HG03039 (cell line): ENCODE results near the gene IDI2.
"Not testable (repeated sequence)": the region's sequence is repeated elsewhere in the genome, so short reads cannot be mapped to it uniquely, and the experiment has no call there.

Source experiments
- ATAC-seq: cut with Tn5 transposase; IDR thresholded peaks from one replicate; pipeline ENCODE4 v1.9.1; 2021; ENCODE audit warnings: mild to moderate bottlenecking, moderate library complexity; ENCODE audit not compliant: unreplicated experiment

IDI2 gene

DNA sequence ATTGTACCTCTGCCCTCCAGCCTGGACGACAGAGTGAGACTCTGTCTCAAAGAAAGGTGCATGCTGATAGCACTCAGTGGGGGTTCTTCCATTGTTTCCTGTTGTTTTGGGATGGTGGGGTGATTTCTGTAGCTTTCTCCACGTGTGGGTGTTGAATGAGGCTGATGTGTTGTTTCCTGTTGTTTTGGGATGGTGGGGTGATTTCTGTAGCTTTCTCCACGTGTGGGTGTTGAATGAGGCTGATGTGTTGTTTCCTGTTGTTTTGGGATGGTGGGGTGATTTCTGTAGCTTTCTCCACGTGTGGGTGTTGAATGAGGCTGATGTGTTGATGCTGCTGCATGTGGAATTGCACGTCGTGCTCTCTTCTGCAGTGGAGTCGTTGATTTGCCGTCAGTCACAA is 15.7 kb downstream of the IDI2 start:
- not testable (repeated sequence) for ATAC-seq

DNA sequence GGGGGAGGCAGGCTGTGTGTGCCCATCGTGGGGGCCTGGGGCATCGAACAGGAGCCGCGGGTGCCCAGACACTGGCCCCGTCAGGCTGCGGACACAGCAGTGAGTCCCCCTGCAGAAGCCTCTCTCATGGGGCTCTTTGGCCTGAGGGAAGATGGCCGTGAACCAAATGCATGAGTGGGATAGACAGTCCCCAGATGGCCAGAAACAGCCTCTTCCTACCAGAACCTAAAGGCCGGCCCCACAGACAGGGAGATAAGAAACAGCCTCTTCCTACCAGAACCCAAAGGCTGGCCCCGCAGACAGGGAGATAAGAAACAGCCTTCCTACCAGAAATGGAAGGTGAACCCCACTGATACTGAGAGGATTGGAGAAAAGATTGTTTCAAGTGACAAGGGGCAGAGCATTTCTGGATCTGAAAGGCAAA is 16.6 kb downstream of the IDI2 start:
- no peak for ATAC-seq

DNA sequence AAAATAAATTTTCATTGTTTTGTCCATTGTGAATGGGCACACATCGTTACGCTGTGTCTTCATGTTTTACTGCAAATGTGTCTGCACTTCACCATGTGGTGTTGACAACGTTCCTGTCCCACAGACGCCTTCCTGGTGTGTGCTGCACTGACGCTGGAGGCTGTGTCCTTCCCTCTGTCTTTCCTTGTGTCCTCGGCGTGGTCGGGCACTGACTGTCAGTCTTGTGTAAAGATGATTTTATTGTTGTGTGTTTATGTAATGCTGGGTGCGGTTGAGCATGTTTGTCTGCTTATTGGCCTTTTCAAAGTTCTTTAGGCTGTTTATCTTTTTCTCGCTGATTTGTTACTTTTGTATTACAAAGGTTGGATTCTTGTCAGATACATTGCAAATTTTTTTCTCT is 18.1 kb downstream of the IDI2 start:
- ATAC-seq = no peak

DNA sequence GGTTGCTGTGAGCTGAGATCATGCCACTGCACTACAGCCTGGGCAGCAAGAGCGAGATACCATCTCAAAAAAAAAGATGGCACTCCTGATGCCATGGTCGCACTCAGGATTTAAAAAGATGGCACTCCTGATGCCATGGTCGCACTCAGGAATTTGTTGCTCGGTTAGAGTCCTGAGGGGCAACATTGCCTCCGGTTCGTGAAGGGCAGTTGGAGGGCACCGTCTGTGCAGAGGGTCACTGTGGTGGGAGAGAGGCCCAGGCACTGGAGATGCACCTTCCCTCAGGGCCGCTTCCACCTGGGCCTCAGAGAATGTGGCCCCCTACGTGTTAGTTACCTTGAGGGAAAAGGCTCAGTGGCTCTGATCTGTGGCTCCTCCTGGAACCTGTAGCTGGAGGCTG is 19.1 kb downstream of the IDI2 start:
- ATAC-seq = no peak

DNA sequence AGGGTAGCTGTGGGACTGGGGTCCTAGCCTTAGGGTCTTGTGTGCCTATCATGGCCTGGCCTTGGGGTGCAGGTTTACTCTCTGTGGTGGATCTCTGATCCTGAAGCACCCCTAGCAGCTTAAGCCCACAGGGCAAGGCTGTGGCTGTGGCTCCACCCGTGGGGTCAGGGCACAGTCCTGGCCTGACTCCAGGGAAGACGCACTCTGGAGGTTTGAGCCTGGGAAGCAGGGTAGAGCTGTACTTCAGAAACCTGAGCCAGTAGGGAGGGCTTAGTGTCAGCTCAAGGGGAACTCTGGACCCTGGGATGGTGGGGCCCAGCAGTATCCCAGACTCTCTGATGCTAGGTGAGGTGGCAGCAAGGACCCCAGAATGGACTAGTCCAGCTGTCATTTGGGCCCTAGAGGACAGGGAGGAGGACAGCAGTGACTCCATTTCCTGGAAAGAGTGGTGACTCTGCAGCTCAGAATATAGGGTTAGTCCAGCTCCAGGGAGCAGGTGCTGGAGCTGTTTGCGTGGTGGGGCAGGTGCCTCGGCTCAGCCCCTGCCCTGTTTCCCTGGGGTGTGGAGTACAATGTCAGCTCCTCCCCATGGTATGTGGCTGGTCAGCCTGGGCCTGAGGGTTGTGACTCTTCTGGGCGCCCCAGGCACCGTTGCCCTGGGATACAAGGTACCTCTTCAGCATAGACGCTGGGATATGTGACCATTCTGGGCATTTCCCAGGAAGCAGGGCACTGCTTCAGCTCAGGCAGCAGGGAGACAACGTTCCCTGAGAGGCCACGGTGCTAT is 21.6 kb downstream of the IDI2 start:
- no peak for ATAC-seq

DNA sequence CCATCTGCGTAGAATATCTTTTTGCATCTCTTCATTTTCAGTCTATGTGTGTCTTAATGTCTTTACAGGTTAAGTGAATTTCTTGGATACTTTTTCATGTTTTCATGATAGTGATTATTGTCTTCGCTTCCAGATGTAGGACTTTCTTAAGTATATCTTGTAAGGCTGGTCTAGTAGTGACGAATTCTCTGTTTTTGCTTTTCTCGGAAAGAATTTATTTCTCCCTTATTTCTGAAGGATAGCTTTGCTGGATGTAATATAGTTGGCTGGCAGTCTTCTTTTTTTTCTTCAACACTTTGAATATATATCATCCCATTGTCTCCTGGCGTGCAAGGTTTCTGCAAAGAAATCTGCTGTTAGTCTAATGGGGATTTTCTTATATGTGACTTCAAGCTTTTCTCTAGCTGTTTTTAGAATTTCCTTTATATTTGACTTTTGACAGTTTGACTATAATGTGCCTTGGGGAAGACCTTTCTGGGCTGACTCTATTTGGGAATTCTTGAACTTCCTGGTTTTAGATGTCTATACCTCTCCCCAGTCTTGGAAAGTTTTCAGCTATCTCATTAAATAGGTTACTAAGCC is 23.1 kb downstream of the IDI2 start:
- ATAC-seq = no peak

DNA sequence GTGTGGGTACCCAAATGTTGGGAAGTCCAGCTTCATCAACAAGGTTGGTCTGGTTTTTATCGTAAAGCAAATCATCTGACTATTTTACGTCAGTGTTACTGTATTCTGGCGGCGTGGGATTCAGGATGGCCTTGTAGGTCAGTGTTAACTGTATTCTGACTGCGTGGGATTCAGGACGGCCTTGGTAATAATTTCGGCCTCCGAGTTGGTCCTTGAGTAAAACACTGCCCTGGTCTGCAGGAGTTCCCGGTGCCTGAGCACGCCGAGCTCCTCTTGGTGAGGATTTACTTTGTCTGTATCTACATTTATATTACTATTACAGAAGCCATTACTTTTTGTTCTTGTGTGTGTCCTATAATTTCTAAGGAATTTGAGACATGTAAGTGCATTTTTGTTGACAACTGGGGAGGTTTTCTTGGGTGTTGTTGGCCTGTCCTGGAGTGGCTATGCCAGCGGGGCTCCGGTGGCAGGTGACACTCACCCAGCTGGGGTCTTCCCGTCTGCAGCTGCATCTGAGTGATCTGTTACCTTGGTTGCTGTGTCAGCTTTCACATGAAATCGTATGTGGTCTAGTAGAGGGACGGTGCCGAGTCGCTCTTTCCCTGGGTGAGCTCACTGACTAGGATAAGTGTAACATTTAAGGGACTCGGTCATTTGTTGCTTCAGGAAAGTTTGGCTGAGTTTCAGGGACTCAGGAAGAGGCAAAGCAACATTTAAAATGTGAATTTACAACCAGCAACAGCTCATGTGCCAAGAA is 28.2 kb downstream of the IDI2 start:
- ATAC-seq = no peak

DNA sequence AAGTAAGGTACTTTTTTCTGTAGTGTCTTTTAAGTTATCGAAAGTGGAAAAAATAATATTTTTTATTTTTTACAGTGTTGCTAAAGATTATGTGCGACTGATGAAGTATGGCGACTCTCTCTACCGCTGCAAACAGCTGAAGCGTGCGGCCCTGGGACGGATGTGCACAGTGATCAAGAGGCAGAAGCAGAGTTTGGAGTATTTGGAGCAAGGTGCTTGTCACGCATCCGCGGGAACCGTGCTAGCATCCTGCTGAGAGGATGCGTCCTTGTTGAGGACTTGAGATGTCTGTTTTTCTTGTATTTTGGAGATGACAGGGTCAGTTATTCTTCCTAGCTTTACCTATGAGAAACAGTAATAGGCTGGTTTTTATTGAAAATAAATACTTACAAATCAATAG is 29.6 kb downstream of the IDI2 start:
- no peak for ATAC-seq

DNA sequence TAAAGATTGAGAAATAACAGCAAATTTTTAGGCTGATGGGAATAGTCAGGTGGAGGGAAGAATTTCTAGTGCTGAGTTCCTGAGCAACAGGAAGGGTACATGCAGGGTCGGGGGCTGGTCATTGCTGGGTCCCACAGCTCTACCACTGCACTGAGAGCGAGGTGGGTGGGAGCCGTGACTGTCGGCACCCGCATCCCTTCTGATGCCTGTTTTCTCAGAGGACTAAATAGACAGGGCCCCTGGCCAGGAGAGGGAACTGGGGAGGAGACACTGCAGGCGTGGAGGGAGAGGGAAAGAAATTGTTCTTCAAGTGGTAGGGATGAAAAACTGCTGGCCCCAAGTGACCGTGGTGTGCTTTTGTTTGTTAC is 30.1 kb downstream of the IDI2 start:
- ATAC-seq = no peak

DNA sequence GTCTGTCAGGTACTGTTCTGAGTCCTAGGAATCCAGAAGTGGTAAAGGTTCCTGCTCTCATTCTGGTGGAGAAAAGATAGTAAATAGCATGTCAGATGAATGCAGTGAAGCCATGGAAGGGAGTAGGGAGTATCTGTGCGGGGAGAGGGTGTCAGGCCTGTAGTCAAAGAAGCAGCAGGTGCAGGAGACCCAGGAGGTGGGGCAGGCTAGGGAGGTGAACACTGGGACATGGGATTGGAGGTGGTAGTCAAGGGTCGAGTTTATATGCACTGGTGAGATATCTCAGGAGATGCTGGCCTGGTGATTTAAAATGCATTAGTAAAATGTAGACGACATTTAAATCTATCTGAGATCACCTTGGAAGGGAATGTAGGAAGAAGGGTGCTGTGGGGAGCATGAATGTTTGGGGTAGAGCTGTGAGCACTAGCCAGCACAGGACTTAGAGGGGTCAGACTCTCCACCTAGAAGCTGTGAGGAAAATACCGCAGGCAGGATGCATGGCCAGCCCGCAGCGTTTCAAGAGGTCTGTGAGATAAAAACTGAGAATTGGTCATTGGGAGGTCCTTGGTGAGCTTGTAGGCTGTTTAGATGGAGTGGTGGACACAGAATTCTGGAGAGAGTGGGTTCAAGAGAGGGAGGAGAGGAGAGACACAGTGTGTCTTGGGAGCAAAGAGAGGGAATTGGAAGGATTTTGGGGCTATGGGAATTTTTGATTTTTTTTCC is 30.7 kb downstream of the IDI2 start:
- no peak for ATAC-seq

DNA sequence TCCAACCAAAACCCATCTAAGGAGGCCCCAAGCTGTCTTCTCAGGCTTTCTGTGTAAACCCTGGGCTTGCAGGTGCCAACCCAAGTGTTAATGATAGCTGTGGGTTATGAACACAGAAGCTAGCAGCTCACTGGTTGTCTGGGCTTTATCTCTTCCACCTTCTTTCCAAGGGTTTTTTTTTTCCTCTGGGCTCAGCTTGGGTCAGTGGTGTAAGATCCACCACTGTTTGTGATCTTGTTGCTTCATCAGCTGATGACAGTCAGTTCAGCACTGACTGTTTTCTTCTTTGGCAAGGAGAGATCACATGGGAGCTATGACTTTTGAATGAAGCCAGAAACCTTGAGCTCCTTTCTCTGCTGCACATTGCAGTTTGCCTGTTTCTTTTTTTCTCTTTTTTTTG is 32.8 kb downstream of the IDI2 start:
- no peak for ATAC-seq

DNA sequence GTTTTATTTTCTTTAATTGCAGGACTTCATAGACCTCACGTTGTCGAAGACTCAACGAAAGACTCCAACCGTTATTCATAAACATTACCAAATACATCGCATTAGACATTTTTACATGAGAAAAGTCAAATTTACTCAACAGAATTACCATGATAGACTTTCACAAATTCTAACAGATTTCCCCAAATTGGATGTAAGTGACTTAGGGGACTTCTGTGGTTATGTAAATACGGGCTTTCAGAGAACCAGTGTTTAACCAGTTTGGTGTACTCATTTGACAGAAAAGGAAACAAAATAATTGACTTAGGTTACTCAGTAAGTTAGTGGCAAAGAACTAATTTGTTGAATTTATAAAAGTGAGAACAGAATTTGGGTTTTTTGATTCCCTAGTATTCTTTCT is 33.2 kb downstream of the IDI2 start:
- ATAC-seq = no peak

DNA sequence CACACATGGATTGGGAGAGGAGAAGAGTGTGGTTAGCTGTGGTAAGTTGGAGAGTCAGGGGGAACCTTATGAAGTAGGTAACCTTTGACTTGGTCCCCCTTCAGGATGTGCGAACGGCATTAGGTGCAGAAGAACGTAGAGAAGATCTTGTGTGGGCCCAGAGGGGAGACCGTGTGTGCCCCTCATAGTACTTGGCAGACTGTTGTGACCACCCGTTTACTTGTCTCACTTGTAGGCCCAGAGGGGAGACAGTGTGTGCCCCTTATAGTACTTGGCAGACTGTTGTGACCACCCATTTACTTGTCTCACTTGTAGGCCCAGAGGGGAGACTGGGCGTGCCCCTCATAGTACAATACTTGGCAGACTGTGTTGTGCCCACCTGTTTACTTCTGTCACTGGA is 34.9 kb downstream of the IDI2 start:
- ATAC-seq = no peak

DNA sequence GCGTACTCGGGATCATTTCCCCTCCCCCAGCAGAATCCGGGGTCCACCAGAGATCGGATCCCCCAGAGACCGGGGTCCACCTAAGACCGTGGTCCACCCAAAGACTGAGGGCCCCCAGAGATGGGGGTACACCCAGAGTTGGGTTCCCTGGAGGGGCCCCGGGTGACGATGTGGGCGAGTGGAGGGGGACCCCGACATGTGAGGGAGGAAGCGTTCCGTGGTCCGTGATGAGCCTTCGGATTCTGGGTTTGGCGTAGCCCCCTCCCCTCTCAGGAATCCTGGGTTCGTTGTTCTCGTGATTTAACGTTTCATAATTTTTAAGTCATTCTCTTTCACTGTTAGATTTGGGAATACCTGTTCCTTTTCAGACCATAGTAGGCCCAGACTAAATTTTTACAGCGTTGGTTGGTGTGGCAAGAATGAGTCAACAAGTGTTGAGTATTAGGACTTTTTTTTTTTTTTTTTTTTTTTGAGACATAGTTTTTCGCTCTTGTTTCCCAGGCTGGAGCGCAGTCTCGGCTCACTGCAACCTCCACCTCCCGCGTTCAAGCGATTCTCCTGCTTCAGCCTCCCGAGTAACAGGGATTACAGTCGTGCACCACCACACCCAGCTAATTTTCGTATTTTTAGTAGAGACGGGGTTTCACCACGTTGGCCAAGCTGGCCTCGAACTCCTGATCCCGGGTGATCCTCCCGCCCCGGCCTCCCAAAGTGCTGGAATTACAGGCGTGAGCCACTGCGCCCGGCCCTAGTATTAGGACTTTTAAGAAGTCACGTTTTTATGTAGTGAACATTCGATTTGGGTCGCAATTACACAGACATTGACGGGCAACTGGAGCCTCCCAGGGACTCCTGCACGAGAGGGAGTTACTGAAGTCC is 36.8 kb downstream of the IDI2 start:
- ATAC-seq = no peak

DNA sequence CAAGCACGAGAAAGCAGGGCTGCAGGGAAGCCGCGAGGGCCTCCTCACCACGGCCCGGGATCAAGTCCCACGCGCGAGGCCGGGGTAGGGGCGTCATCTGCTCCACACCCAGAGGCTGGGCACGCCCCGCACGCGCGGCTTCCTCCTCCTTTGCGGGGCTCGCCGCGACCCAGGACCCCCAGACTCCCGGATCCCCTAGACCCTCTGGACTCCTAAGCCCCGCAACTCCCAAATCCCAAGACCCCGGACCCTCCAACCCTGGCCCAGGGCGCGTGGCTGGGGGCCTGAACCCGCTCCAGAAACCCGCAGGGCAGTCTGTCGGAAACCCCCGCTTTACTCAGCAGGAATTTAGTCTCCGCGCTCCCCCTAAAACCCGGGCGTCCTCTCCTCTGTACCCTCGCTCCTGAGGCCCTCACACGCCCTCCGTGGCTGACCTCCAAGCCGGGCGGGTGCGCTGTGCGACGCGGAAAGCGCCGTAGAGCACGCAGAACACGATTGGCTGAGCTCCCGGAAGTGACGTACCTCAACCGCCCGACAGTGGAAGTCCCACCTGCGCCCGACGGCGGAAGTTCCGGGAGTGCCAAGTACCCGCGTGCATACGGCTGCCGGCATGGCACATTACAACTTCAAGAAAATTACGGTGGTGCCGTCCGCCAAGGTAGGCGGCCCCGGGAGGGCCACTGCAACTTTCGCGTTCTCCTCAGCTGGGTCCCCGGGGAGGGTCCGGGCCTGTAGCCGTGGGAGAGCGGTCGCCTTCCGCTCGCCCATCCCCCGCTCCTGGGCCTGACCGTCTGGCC is 37.6 kb downstream of the IDI2 start, which contains the start of gene GTPBP4:
TSS of gene GTPBP4 (plus strand) at position 565 of the 797 bp plus-strand sequence. CDS start at position 611, 46 bp downstream.
- ATAC-seq = peak; percentile 95

DNA sequence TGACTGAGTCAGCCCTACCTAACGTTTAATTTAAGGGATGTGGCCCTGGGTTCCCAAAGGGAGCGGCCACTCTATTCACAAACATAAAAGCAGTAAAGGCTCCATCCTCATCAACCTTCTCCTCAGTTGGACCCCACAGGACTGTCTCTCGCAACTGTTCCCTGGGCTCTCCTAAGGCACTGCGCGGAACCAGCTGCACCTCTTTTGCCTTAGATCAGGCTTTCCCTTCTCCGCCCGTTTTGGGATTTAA is 38.1 kb downstream of the IDI2 start:
- no peak for ATAC-seq

DNA sequence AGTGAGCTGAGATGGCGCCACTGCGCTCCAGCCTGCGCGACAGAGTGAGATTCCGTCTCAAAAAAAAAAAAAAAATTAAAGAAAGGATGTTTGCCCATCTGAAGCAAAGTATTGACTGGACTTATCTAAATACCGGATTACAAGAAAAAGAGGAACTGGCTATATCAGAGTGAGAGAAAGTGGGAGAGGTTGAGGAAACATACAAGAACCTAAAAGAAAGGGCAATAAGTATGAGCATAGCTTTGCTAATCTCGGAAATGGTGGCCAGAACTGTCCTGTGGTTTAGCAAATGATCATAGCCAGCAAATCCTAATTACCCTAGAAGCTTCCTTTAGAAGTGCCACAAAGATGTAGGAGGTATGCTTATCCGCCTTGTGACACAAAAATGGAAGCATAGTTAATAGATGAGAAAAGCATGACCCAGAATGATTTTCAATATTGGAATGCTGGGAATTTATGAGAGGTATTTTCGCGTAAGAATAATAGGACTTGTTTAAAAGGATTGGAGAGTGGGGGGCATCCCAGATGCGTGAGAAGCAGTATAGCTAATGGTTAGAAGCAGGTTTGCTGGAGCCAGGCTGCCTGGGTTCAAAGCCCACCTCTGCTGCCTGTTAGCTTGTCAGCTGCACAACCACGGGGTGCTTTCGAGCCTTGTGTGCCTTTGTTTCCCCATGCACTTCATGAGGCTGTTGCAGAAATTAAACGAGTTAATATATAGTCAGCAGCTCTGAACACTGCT is 38.6 kb downstream of the IDI2 start:
- no peak for ATAC-seq

DNA sequence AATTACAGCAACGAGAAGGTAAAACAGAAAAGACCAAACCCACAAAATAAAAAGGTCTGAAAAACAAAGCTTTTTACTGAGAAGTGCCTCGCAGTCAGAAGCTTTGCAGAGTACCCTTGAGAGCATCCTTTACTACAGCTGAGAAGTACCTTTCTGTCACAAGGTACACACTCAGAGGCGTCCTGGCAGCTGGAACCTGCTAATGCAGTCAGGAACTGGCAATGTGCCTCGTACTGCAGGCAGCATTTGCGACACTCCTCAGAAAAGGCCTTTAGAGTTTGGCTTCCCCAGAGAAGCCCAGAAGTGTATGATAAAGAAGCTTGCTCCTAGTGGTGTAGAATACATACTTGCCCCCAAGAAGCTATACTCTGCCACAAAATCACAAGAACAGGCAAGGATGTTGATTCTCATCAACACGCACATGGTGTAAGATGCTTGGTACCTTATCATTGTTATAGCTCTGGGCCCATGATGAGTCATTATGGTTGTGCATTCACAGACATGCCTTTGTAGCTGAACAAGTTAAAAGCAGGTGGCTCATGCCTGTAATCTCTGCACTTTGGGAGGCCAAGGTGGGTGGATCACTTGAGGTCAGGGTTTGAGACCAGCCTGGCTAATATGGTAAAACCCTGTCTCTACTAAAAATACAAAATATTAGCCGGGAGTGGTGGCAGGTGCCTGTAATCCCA is 39.4 kb downstream of the IDI2 start:
- no peak for ATAC-seq

DNA sequence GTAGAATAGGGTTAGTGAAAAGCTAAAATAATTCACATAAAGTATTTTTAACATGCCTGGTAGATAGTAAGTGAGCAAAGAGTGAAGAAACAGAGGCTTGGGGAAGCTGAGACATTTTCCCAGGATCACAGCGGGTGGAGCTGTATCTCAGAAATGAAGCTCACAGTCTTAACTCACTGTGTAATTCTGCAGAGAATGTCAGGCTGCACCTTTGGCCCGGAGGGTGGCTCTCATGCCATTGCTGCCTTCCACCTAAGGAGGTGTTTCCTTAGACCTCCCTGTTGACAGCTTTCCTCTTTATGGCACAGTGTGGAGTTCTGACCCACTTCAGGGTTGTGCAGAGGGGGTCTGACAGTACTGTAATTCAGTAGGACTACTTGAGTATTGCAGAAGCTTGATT is 40.3 kb downstream of the IDI2 start:
- ATAC-seq = no peak
